Amniotic stem cell (primary cell): ENCODE results near the gene HCRTR1.

Source experiments
- DNase-seq: peaks from one replicate; lab custom pipeline; 2025; lab: John Stamatoyannopoulos, UW

HCRTR1 gene

DNA sequence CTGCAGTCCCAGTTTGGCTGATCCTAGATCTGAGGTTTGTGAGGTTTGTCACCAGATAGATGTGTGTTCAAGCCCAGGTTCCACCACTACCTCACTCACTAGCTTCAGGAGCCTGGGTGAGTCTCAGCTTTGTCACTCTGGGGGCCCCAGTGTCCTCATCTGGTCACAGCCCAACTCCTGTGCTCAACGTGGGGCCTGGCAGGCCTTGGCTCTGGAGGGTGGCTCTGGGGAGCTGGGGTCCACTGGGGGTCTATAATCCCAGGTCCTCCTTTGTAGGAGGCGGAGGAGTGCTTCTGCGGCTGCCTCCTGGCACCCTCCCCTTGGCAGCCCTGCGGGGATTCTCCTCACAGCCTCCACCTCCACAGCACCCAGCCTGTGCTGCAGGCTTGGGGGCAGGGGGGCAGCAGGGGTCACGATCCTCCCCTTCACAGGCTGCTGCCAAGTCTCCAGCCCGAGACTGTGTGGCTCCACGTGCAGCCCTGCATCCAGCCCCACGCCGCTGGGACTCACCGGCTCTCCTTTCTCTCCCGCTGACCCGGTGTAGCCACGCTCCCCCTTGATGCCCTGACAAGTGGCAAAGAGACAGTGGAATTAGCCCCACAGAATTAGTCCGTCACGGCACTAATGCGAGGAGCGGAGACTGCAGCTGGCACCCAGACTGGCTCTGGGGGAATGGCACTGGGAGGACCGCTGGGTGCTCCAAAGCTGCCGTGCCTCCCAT, 49.7 kb downstream of the HCRTR1 start:
- no peak for DNase-seq

GRCh38 chr1:31668303-31668883, 50.9 kb downstream of the HCRTR1 start:
- no peak for DNase-seq

DNA sequence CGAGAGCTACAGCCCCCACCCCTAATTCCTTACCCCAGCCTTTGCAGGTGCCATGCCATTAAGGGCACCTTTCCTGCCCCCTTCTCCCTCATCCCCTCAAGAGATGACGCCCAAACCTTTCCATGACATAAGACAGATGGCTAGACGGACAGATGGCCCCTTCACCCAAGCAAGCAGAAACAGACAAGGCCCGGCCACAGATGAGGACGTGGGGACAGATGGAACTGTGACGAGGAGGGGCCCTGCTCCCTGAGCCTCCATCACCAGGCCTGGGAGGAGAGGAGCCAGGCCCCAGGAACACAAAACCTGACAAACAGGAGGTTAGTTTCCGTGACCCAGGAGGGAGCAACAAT, 51.9 kb downstream of the HCRTR1 start:
- no peak for DNase-seq

GRCh38 chr1:31669786-31670592, 52.5 kb downstream of the HCRTR1 start:
- DNase-seq = no peak

- DNase-seq = no peak
These were observed 53.1 kb downstream of the HCRTR1 start for GRCh38 chr1:31670593-31670964.

- no peak for DNase-seq
These were observed 53.7 kb downstream of the HCRTR1 start for GRCh38 chr1:31671147-31671546.

- no peak for DNase-seq
These were observed 54.2 kb downstream of the HCRTR1 start for GRCh38 chr1:31671561-31672201.

DNA sequence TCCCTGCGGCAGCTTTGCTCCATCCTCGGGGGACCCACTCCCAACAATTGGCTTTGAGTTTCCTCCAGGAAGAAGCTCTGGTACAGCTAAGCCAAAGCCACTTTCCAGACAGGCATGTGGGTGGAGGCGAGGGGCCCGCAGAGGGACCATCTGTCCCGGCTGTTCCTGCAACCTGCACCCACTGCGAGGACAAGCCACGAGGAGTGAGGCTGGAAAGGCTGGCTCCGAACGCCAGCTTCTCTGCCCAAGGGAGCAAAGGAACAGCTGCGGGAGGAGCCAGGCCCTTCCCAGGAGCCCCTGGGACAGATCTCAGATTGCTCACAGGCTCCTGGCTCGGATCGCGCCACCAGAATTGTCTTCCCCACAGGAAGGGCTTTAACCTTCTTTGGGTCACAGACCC, 55.5 kb downstream of the HCRTR1 start:
- DNase-seq = no peak

GRCh38 chr1:31673433-31673832, 55.9 kb downstream of the HCRTR1 start:
- DNase-seq = no peak

DNA sequence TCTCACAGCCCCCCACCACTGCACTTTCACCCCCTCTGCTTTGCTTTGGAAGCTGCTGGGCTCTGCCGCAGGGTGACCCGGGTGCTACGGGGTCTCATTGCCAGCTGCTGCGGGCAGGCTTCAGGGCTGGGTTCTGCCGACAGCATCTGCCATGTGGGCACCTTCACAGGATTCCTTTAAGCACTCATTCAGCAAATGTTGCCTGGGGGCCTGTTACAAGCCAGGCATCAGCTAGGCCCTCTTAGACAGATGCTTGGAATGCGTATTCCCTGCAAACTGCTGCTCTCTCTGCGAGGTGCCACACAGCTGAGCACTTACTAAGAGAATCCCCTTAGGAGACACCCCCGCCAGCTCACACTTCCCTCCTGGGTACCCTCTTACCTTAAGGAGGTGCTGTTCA, 57.1 kb downstream of the HCRTR1 start:
- DNase-seq = peak; percentile 73

DNA sequence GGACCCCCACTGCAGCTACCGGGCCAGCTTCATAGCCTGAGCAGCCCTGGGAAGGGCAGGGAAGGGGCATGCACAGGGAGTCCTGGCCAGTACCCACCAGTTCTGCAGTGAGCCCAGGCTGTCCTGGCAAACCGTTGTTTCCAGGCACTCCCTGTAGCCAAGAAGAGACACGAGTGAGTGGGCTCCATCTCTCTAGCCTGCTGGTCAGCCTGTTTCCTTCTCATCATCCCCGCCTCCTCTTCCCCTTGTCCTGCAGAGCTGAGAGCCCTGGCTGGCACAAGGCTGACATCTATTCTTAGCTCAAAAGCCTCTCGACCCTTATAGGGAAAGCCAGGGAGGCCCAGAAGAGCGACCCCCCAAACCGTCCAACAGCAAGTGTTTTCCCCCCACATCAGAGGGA, 57.7 kb downstream of the HCRTR1 start:
- no peak for DNase-seq

DNA sequence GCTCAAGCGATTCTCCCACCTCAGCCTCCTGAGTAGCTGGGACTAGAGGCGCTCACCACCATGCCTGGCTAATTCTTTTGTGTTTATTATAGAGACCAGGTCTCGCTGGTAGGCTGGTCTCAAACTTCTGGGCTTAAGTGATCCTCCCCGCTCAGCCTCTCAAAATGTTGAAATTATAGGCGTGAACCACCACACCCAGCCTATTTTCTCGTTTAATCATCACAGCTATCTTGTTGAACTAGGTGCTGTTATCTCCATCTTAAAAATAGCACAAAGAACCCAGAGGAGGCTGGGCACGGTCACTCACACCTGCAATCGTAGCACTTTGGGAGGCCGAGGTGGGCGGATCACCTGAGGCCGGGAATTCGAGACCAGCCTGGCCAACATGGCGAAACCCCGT, 58.3 kb downstream of the HCRTR1 start:
- DNase-seq = no peak
